Measurements from ENCODE around the gene PHACTR3.

Gene PHACTR3

GRCh38 chr20:59561614-59562277, 42.6 kb upstream of the PHACTR3 start:
- in situ Hi-C loops (cut with HindIII; ENCODE audit: low sequenced_read_pairs), result no loop called here
- no peak for TF ChIP-seq CTCF (IDR thresholded peaks at IDR 0.05; ENCODE audit: low read depth, low read length, missing control alignments)
- no peak overlapping the region for H3K4me3 ChIP-seq (ENCODE audit: low read depth, low read length)
- no peak for DNase-seq (ENCODE audit: low read depth)

GRCh38 chr20:59564171-59564570, 40.2 kb upstream of the PHACTR3 start:
- H3K4me3 ChIP-seq (ENCODE audit: low read depth, low read length), result no peak overlapping the region
- in situ Hi-C loops (cut with HindIII; ENCODE audit: low sequenced_read_pairs), result no loop called here
- DNase-seq (ENCODE audit: low read depth), result no peak
- TF ChIP-seq CTCF (IDR thresholded peaks at IDR 0.05; ENCODE audit: low read depth, low read length, missing control alignments), result no peak

DNA sequence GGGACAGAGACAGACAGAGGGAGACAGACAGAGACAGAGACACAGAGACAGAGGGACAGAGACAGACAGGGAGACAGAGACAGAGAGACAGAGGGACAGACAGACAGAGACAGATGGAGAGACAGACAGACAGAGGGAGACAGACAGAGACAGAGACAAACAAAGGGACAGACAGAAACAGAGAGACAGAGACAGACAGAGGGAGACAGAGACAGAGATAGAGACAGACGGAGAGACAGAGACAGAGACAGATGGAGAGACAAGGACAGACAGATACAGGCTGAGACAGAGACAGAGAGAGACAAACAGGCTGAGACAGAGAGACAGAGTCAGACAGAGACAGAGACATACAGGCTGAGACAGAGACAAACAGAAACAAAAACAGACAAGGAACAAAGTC, 39.4 kb upstream of the PHACTR3 start:
- no peak for TF ChIP-seq CTCF (IDR thresholded peaks at IDR 0.05; ENCODE audit: low read depth, low read length, missing control alignments)
- in situ Hi-C loops (cut with HindIII; ENCODE audit: low sequenced_read_pairs), result no loop called here
- DNase-seq (ENCODE audit: low read depth), result no peak
- H3K4me3 ChIP-seq (ENCODE audit: low read depth, low read length), result no peak overlapping the region

DNA sequence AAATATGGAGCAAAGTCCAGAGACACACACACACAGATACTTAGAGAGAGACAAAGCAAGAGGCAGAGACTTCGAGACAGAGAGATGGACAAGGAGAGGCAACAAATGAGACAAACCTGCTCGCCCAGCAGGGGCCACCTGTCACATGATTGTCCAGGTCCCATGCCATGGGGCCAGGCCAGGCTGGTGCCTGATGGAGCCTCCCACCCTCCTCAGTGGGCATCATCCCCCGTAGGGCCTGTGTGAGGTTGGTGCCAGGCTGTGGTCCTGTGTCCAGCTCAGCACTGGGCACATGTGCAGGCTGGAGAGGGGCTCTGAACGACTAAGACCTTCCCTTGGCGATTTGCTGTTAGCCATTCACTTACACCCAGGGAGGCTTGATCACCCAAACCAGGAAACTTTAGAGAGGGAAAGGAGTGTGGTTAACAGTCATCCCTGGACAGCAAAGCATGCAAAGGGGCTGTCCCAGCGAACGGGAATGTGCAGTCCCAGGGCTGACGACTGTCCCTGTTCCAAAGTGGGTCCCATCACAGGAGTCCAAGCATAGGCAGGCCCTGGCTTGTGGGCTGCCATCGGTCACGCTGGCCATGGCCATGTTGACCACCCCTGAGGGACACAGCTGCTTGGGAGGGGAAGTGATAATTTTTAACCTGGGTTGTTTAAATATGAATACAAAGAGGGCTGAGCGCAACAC, 38.4 kb upstream of the PHACTR3 start:
- TF ChIP-seq CTCF (IDR thresholded peaks at IDR 0.05; ENCODE audit: low read depth, low read length, missing control alignments), result no peak
- DNase-seq (ENCODE audit: low read depth), result no peak
- in situ Hi-C loops (cut with HindIII; ENCODE audit: low sequenced_read_pairs), result no loop called here
- H3K4me3 ChIP-seq (ENCODE audit: low read depth, low read length), result no peak overlapping the region

DNA sequence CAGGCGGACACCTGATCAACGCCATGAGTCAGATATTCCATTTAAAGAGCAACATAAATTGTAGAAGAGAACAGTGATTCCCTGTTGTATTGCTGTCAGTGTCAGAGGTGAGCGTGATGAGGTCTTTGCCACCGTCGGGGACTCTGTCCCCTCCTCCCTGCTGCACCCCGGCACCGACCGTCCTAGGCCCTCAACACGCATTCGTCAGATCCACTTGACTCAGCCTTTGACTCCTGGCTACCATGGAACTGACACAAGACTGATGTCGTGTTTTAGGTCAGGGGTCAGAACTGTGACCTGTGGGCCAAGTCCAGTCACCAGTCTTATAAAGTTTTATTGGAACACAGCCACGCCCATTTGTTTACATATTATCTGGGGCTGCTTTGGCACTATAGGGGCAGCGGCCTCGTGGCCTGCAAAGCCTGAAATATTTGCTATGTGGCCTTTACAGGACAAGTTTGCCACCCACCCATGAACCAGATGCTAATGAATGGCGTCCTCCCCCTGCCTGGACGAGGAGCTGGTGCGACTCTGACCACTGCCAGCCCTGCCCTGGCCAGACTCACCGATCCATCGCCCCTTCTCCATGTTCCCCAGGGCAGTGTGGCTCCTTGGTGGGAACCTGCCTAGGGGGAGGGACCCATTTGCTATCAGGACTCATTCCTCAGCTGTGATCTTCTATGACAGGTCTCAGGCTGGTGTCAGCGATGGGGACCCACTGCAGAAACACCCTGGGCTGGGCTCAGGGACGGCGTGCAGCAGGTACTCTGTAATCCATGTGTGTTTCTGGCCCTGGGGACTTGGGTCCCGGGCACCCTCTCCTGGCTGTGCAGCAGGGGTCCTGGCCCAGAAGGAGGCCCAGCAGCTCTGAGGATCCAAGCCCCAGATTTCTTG, 37.5 kb upstream of the PHACTR3 start:
- in situ Hi-C loops (cut with HindIII; ENCODE audit: low sequenced_read_pairs), result no loop called here
- H3K4me3 ChIP-seq (ENCODE audit: low read depth, low read length), result no peak overlapping the region
- no peak for DNase-seq (ENCODE audit: low read depth)
- no peak for TF ChIP-seq CTCF (IDR thresholded peaks at IDR 0.05; ENCODE audit: low read depth, low read length, missing control alignments)
